Chondrocyte (in vitro differentiated cells): ENCODE measurements around the gene MAPK4. TPM values are rescaled to one million over a fixed set of nuclear protein-coding genes. Genes with fewer than 3 reads are reported as not detected.

Experiments used
- DNase-seq: peaks from one replicate; pipeline ENCODE4 v3.0.0; 2021; ENCODE audit warnings: mixed read lengths, low spot score
- H3K27ac Mint-ChIP-seq: one replicate; pipeline ENCODE4 v1.8.0; 2021; ENCODE audit warnings: mild to moderate bottlenecking, moderate library complexity, mixed read lengths; ENCODE audit not compliant: unreplicated experiment
- H3K27me3 Mint-ChIP-seq: 2 replicates; pipeline ENCODE4 v1.8.0; 2021; ENCODE audit warnings: low read depth, mixed read lengths
- H3K36me3 Mint-ChIP-seq: 2 replicates; pipeline ENCODE4 v1.8.0; 2021; ENCODE audit warnings: low read depth, mixed read lengths
- H3K4me1 Mint-ChIP-seq: 2 replicates; pipeline ENCODE4 v1.8.0; 2021; ENCODE audit warnings: low read depth, mild to moderate bottlenecking, mixed read lengths
- H3K4me3 Mint-ChIP-seq: one replicate; pipeline ENCODE4 v1.8.0; 2021; ENCODE audit warnings: mild to moderate bottlenecking, moderate library complexity, mixed read lengths; ENCODE audit not compliant: unreplicated experiment
- H3K9me3 Mint-ChIP-seq: 2 replicates; pipeline ENCODE4 v1.8.0; 2021; ENCODE audit warnings: low read depth, mixed read lengths
- CTCF ChIP-seq: fragments of 200-600 bp; sonication (generic); IDR thresholded peaks from 2 replicates; pipeline ENCODE4 v1.5.0; 2021; ENCODE audit warnings: antibody characterized with exemption, mild to moderate bottlenecking, moderate library complexity
- total RNA-seq: library from RNA; stranded (reverse); gene quantifications from 3 replicates; pipeline ENCODE4 v1.2.1, GENCODE V29; 2021

MAPK4 gene
- total RNA-seq, 1 donor from 2014 or later = 0.30 TPM

- H3K27me3 Mint-ChIP-seq = peaks cover 9% of the 10 kb centered on the region
- no peak for TF ChIP-seq CTCF
- H3K36me3 Mint-ChIP-seq = no peaks in the 10 kb centered on the region
- peaks cover 16% of the 10 kb centered on the region for H3K4me1 Mint-ChIP-seq
- H3K27ac Mint-ChIP-seq = no peak overlapping the region
- H3K9me3 Mint-ChIP-seq = no peaks in the 10 kb centered on the region
- DNase-seq = no peak
- no peak overlapping the region for H3K4me3 Mint-ChIP-seq
Measured at GRCh38 chr18:50624981-50625380, 65.1 kb downstream of the MAPK4 start.

- H3K36me3 Mint-ChIP-seq = no peaks in the 10 kb centered on the region
- no peak for DNase-seq
- TF ChIP-seq CTCF = no peak
- H3K4me1 Mint-ChIP-seq = peaks cover 13% of the 10 kb centered on the region
- no peaks in the 10 kb centered on the region for H3K9me3 Mint-ChIP-seq
- H3K4me3 Mint-ChIP-seq = no peak overlapping the region
- no peak overlapping the region for H3K27ac Mint-ChIP-seq
- H3K27me3 Mint-ChIP-seq = peaks cover 9% of the 10 kb centered on the region
Measured at GRCh38 chr18:50626317-50626716, 66.4 kb downstream of the MAPK4 start.

GRCh38 chr18:50627594-50628532 is 68.0 kb downstream of the MAPK4 start:
- no peak overlapping the region for H3K4me3 Mint-ChIP-seq
- no peaks in the 10 kb centered on the region for H3K36me3 Mint-ChIP-seq
- no peak for DNase-seq
- no peak overlapping the region for H3K27ac Mint-ChIP-seq
- TF ChIP-seq CTCF = no peak
- no peaks in the 10 kb centered on the region for H3K9me3 Mint-ChIP-seq
- peaks cover 9% of the 10 kb centered on the region for H3K27me3 Mint-ChIP-seq
- peaks cover 25% of the 10 kb centered on the region for H3K4me1 Mint-ChIP-seq

- Mint-ChIP-seq H3K4me1 (peaks cover 32% of the 10 kb centered on the region), H3K27me3 (peaks cover 5% of the 10 kb centered on the region), H3K36me3 (no peaks in the 10 kb centered on the region), H3K4me3 (no peak overlapping the region), H3K27ac (no peak overlapping the region), H3K9me3 (no peaks in the 10 kb centered on the region)
- no peak for TF ChIP-seq CTCF
- no peak for DNase-seq
Measured at GRCh38 chr18:50628533-50628905, 68.6 kb downstream of the MAPK4 start.

- Mint-ChIP-seq H3K4me1 (peaks cover 35% of the 10 kb centered on the region), H3K27me3 (no peaks in the 10 kb centered on the region), H3K27ac (no peak overlapping the region), H3K9me3 (no peaks in the 10 kb centered on the region), H3K36me3 (no peaks in the 10 kb centered on the region), H3K4me3 (no peak overlapping the region)
- TF ChIP-seq CTCF = no peak
- no peak for DNase-seq
Measured at GRCh38 chr18:50629148-50629631, 69.3 kb downstream of the MAPK4 start.
